Measurements from ENCODE around the gene PVR.

GRCh38 chr19:44602081-44602480, 41.6 kb upstream of the PVR start:
- no peak for TF ChIP-seq CTCF (conservative IDR thresholded peaks at IDR 0.05; ENCODE audit: low read length)
- no peak for TF ChIP-seq EZH2phosphoT487 (IDR thresholded peaks at IDR 0.05; ENCODE audit: borderline replicate concordance)

Measured in Loucy (cell line).